HepG2 (cell line): ENCODE data around the gene TMEM271.

Experiments used
- EP300 ChIP-seq, 3 experiments: sonication (generic) in 1 of 3; formaldehyde crosslinking in 1 of 3; IDR thresholded peaks; 2 replicates each; pipeline versions ENCODE4 v1.5.1 to v1.6.1; 2011 to 2020; ENCODE audit warnings: low read depth in 2 of 3, low read length in 2 of 3, borderline replicate concordance in 1 of 3, improper control_type of control experiment in 1 of 3, mild to moderate bottlenecking in 1 of 3, missing genetic modification reagents in 1 of 3, moderate library complexity in 1 of 3
- PRPF4 ChIP-seq: fragments of 200-400 bp; formaldehyde crosslinking; IDR thresholded peaks from 2 replicates; pipeline ENCODE4 v1.6.1; 2016; ENCODE audit warnings: low read length, low read depth; ENCODE audit not compliant: poor library complexity, severe bottlenecking
- STAG1 ChIP-seq: sonication (generic); formaldehyde crosslinking; IDR thresholded peaks from 2 replicates; pipeline ENCODE4 v1.4.0; 2020; ENCODE audit warnings: missing genetic modification reagents
- USF2 ChIP-seq, 2 experiments: sonication (generic) in 1 of 2; formaldehyde crosslinking in 1 of 2; IDR thresholded peaks; 2 replicates each; pipeline versions ENCODE4 v1.5.1 to v1.6.1; 2011 to 2020; ENCODE audit warnings: borderline replicate concordance in 1 of 2, low read depth in 1 of 2, low read length in 1 of 2, mild to moderate bottlenecking in 1 of 2, missing genetic modification reagents in 1 of 2, moderate library complexity in 1 of 2
- YY1 ChIP-seq: IDR thresholded peaks from 2 replicates; pipeline ENCODE4 v1.6.1; 2011; ENCODE audit warnings: low read length, low read depth, moderate library complexity, mild to moderate bottlenecking; ENCODE audit not compliant: insufficient read depth, insufficient replicate concordance
- ZFX ChIP-seq: sonication (generic); formaldehyde crosslinking; IDR thresholded peaks from 2 replicates; pipeline ENCODE4 v1.4.0; 2020; ENCODE audit warnings: mild to moderate bottlenecking, low read depth, missing genetic modification reagents, moderate library complexity
- ZNF17 ChIP-seq: sonication (generic); formaldehyde crosslinking; IDR thresholded peaks from 2 replicates; pipeline ENCODE4 v1.5.0; 2020; ENCODE audit warnings: mild to moderate bottlenecking, missing genetic modification reagents
- ZNF180 ChIP-seq: sonication (generic); formaldehyde crosslinking; IDR thresholded peaks from 2 replicates; pipeline ENCODE4 v1.4.0; 2020; ENCODE audit warnings: low read depth, missing genetic modification reagents, borderline replicate concordance
- ZNF768 ChIP-seq: sonication (generic); formaldehyde crosslinking; IDR thresholded peaks from 2 replicates; pipeline ENCODE4 v1.4.0; 2020; ENCODE audit warnings: missing genetic modification reagents
- TF ChIP-seq, protein P1 (sequence below): fragments of 450-650 bp; IDR thresholded peaks from 2 replicates; pipeline ENCODE4 v1.6.1; 2017
- TF ChIP-seq, protein P2 (sequence below): IDR thresholded peaks from 2 replicates; pipeline ENCODE4 v1.6.1; 2012; ENCODE audit warnings: inconsistent platforms

DNA sequence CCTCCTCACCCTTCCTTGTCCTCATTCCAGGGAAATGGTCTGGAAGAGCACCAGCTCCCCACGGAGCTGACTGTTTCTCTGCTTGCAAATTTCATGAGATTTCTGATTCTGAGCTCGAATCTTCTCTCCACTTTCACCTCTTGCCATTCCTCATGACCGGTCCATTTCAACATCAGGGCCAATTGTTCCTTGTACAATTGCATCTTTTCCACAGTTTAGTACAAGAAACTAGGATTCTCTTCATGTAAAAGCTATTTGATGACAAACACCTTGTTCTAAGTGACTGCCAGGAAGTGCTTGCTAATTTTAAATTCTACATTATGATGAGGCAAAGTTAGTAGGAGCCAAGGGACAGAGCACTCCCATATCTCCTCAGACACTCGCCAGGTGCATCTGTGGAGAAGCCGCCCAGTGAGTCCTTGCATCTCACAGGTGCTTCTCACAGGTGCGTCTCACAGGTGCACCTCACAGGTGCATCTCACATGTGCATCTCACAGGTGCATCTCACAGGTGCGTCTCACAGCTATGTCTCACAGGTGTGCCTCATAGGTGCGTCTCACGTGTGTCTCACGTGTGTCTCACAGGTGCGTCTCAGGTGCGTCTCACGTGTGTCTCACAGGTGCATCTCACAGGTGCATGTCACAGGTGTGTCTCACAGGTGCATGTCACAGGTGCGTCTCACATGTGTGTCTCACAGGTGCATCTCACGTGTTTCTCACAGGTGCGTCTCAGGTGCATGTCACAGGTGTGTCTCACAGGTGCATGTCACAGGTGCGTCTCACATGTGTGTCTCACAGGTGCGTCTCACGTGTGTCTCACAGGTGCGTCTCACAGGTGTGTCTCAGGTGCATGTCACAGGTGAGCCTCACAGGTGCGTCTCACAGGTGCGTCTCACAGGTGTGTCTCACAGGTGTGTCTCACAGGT, 46.2 kb upstream of the TMEM271 start:
- TF ChIP-seq, protein P1, sequence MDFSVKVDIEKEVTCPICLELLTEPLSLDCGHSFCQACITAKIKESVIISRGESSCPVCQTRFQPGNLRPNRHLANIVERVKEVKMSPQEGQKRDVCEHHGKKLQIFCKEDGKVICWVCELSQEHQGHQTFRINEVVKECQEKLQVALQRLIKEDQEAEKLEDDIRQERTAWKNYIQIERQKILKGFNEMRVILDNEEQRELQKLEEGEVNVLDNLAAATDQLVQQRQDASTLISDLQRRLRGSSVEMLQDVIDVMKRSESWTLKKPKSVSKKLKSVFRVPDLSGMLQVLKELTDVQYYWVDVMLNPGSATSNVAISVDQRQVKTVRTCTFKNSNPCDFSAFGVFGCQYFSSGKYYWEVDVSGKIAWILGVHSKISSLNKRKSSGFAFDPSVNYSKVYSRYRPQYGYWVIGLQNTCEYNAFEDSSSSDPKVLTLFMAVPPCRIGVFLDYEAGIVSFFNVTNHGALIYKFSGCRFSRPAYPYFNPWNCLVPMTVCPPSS: no peak
- TF ChIP-seq USF2 (IDR thresholded peaks at IDR 0.05; ENCODE audit: low read depth, low read length): no peak
- TF ChIP-seq USF2 (CRISPR knock-in tag; IDR thresholded peaks at IDR 0.05; ENCODE audit: borderline replicate concordance): no peak
- no peak for TF ChIP-seq EP300 (IDR thresholded peaks at IDR 0.05; ENCODE audit: low read depth in 2 of 2, low read length in 2 of 2)
- TF ChIP-seq EP300 (CRISPR knock-in tag; IDR thresholded peaks at IDR 0.05; ENCODE audit: borderline replicate concordance): no peak
- TF ChIP-seq ZFX: no peak
- no peak for TF ChIP-seq PRPF4
- TF ChIP-seq ZNF768 (CRISPR knock-in tag): no peak
- no peak for TF ChIP-seq ZNF17 (CRISPR knock-in tag)
- no peak for TF ChIP-seq STAG1
- TF ChIP-seq, protein P2, sequence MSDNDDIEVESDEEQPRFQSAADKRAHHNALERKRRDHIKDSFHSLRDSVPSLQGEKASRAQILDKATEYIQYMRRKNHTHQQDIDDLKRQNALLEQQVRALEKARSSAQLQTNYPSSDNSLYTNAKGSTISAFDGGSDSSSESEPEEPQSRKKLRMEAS: no peak
- TF ChIP-seq YY1: no peak
- TF ChIP-seq ZNF180 (CRISPR knock-in tag): no peak
